H9 (cell line): ENCODE measurements around the gene OR10J1. TPM values are rescaled to one million over a fixed set of nuclear protein-coding genes. Genes with fewer than 3 reads are reported as not detected.

Source experiments
- DNase-seq: peaks from one replicate; pipeline ENCODE4 v3.0.0-alpha.2; 2017
- H2AFZ ChIP-seq: one replicate; pipeline ENCODE4 v1.6.1; 2013; ENCODE audit warnings: mild to moderate bottlenecking, low read length, control low read depth, moderate library complexity
- H2AK5ac ChIP-seq: 2 replicates; pipeline ENCODE4 v1.6.1; 2013; ENCODE audit warnings: low read length, control low read depth, mixed read lengths; ENCODE audit not compliant: insufficient read length
- H2BK120ac ChIP-seq: one replicate; pipeline ENCODE4 v1.6.1; 2013; ENCODE audit warnings: low read depth, mild to moderate bottlenecking, low read length, control low read depth, inconsistent platforms; ENCODE audit not compliant: poor library complexity, severe bottlenecking
- H2BK12ac ChIP-seq: 2 replicates; pipeline ENCODE4 v1.6.1; 2013; ENCODE audit warnings: low read length, control low read depth, mixed read lengths, low read depth; ENCODE audit not compliant: insufficient read length
- H2BK15ac ChIP-seq: 2 replicates; pipeline ENCODE4 v1.6.1; 2013; ENCODE audit warnings: low read depth, low read length, control low read depth
- H2BK20ac ChIP-seq: one replicate; pipeline ENCODE4 v1.6.1; 2013; ENCODE audit warnings: low read depth, mild to moderate bottlenecking, low read length, control low read depth, inconsistent platforms; ENCODE audit not compliant: poor library complexity, severe bottlenecking
- H2BK5ac ChIP-seq: 2 replicates; pipeline ENCODE4 v1.6.1; 2013; ENCODE audit warnings: low read length, control low read depth, mixed read lengths; ENCODE audit not compliant: insufficient read length
- H3K14ac ChIP-seq: 2 replicates; pipeline ENCODE4 v1.6.1; 2013; ENCODE audit warnings: low read length, control low read depth; ENCODE audit not compliant: insufficient read depth
- H3K18ac ChIP-seq: 2 replicates; pipeline ENCODE4 v1.6.1; 2013; ENCODE audit warnings: low read depth, mild to moderate bottlenecking, mixed read lengths, low read length, control low read depth; ENCODE audit not compliant: insufficient read length
- H3K23ac ChIP-seq: 2 replicates; pipeline ENCODE4 v1.6.1; 2013; ENCODE audit warnings: low read length, control low read depth, mixed read lengths, low read depth; ENCODE audit not compliant: insufficient read length
- H3K23me2 ChIP-seq: 2 replicates; pipeline ENCODE4 v1.6.1; 2013; ENCODE audit warnings: low read depth, mild to moderate bottlenecking, mixed read lengths, low read length, control low read depth; ENCODE audit not compliant: insufficient read length, poor library complexity, severe bottlenecking
- H3K27ac ChIP-seq: 2 replicates; pipeline ENCODE4 v1.5.1; 2013; ENCODE audit warnings: low read length, control low read depth, mixed read lengths, low read depth; ENCODE audit not compliant: insufficient read length
- H3K27me3 ChIP-seq: 2 replicates; pipeline ENCODE4 v1.6.1; 2013; ENCODE audit warnings: low read length, control low read depth, inconsistent platforms; ENCODE audit not compliant: insufficient read depth
- H3K4ac ChIP-seq: 2 replicates; pipeline ENCODE4 v1.6.1; 2013; ENCODE audit warnings: low read depth, mild to moderate bottlenecking, control low read depth, inconsistent platforms, low read length, moderate library complexity
- H3K4me1 ChIP-seq: 2 replicates; pipeline ENCODE4 v1.6.1; 2013; ENCODE audit warnings: low read length, control low read depth, inconsistent platforms; ENCODE audit not compliant: insufficient read depth
- H3K4me2 ChIP-seq: 2 replicates; pipeline ENCODE4 v1.6.1; 2013; ENCODE audit warnings: low read length, control low read depth, mixed read lengths; ENCODE audit not compliant: insufficient read length, insufficient read depth
- H3K56ac ChIP-seq: 2 replicates; pipeline ENCODE4 v1.6.1; 2013; ENCODE audit warnings: low read depth, mild to moderate bottlenecking, mixed read lengths, low read length, control low read depth; ENCODE audit not compliant: insufficient read length
- H3K79me1 ChIP-seq: 2 replicates; pipeline ENCODE4 v1.6.1; 2013; ENCODE audit warnings: low read depth, mild to moderate bottlenecking, moderate library complexity, low read length, control low read depth, inconsistent platforms; ENCODE audit not compliant: insufficient read depth, poor library complexity, severe bottlenecking
- H3K79me2 ChIP-seq: 2 replicates; pipeline ENCODE4 v1.6.1; 2013; ENCODE audit warnings: low read length, control low read depth, inconsistent platforms; ENCODE audit not compliant: insufficient read depth
- H3K9ac ChIP-seq: 2 replicates; pipeline ENCODE4 v1.6.1; 2013; ENCODE audit warnings: low read length, control low read depth, mixed read lengths; ENCODE audit not compliant: insufficient read length; ENCODE audit errors: extremely low read depth
- H3K9me3 ChIP-seq: one replicate; pipeline ENCODE4 v1.6.1; 2013; ENCODE audit warnings: low read depth, low read length, inconsistent platforms; ENCODE audit not compliant: control insufficient read depth
- H3T11ph ChIP-seq: one replicate; pipeline ENCODE4 v1.6.1; 2013; ENCODE audit warnings: mild to moderate bottlenecking, low read length, control low read depth, inconsistent platforms
- H4K20me1 ChIP-seq: one replicate; pipeline ENCODE4 v1.6.1; 2013; ENCODE audit not compliant: control insufficient read depth, insufficient read length, insufficient read depth
- H4K5ac ChIP-seq: 2 replicates; pipeline ENCODE4 v1.6.1; 2013; ENCODE audit warnings: low read depth, mild to moderate bottlenecking, mixed read lengths, low read length, control low read depth; ENCODE audit not compliant: insufficient read length
- H4K8ac ChIP-seq: replicated peaks from 2 replicates; pipeline ENCODE4 v1.6.1; 2013; ENCODE audit warnings: low read length, control low read depth, mixed read lengths, low read depth; ENCODE audit not compliant: insufficient read length
- H4K91ac ChIP-seq: 2 replicates; pipeline ENCODE4 v1.6.1; 2013; ENCODE audit warnings: low read depth, mild to moderate bottlenecking, moderate library complexity, mixed read lengths, low read length, control low read depth; ENCODE audit not compliant: insufficient read length
- H3K27ac Mint-ChIP-seq, 3 experiments: 2 replicates in 2 of 3; 3 replicates in 1 of 3; pipeline ENCODE4 v1.8.0; 2020 to 2021; ENCODE audit warnings: mixed read lengths in 3 of 3, mild to moderate bottlenecking in 1 of 3, moderate library complexity in 1 of 3
- H3K27me3 Mint-ChIP-seq: 2 replicates; pipeline ENCODE4 v1.8.0; 2021; ENCODE audit warnings: low read depth, mild to moderate bottlenecking, moderate library complexity, mixed read lengths
- H3K36me3 Mint-ChIP-seq, 3 experiments: 2 replicates in 2 of 3; 3 replicates in 1 of 3; pipeline ENCODE4 v1.8.0; 2020 to 2021; ENCODE audit warnings: low read depth in 3 of 3, mixed read lengths in 3 of 3; ENCODE audit not compliant: insufficient read depth in 1 of 3
- H3K4me1 Mint-ChIP-seq, 2 experiments: 2 replicates each; pipeline ENCODE4 v1.8.0; 2020; ENCODE audit warnings: mixed read lengths in 2 of 2
- H3K4me3 Mint-ChIP-seq, 2 experiments: 2 replicates in 1 of 2; 3 replicates in 1 of 2; pipeline ENCODE4 v1.8.0; 2020 to 2021; ENCODE audit warnings: mild to moderate bottlenecking in 2 of 2, mixed read lengths in 2 of 2, moderate library complexity in 1 of 2
- H3K9me3 Mint-ChIP-seq, 2 experiments: 2 replicates in 1 of 2; 3 replicates in 1 of 2; pipeline ENCODE4 v1.8.0; 2020; ENCODE audit warnings: mild to moderate bottlenecking in 2 of 2, mixed read lengths in 2 of 2, moderate library complexity in 1 of 2
- CTCF ChIP-seq: fragments of 200-600 bp; sonication (generic); conservative IDR thresholded peaks from 3 replicates; pipeline ENCODE4 v1.8.0; 2021; ENCODE audit warnings: antibody characterized with exemption, mild to moderate bottlenecking
- WGBS: extraction: QIAGEN DNeasy Blood & Tissue Kit; methylation state at CpG from one replicate; pipeline ENCODE4 v1.1.7; 2013; ENCODE audit warnings: missing lambda C conversion rate, low lambda C conversion rate, mixed read lengths; ENCODE audit not compliant: insufficient read length; ENCODE audit errors: extremely low coverage; 5-methylcytosine and 5-hydroxymethylcytosine counted together
- total RNA-seq: library from RNA; stranded (reverse); gene quantifications from 2 replicates; pipeline ENCODE4 v1.2.1, GENCODE V29; 2021

OR10J1 gene
- total RNA-seq, 1 experiment from 2014 or later: not detected

GRCh38 chr1:159459551-159459950 lies 20.0 kb downstream of the OR10J1 start:
- H4K5ac ChIP-seq: no peak overlapping the region
- H3K56ac ChIP-seq: no peak overlapping the region
- H3K18ac ChIP-seq: no peak overlapping the region
- no peaks in the 10 kb centered on the region for H3K4me1 Mint-ChIP-seq
- H3K79me2 ChIP-seq: no peaks in the 10 kb centered on the region
- no peak overlapping the region for H4K91ac ChIP-seq
- H3K27me3 ChIP-seq: no peaks in the 10 kb centered on the region
- no peak overlapping the region for H3K4me2 ChIP-seq
- H3K9ac ChIP-seq: no peak overlapping the region
- no CpG with 5 or more reads among the region's 2 CpGs for WGBS
- no peak overlapping the region for H2AK5ac ChIP-seq
- H3K27me3 Mint-ChIP-seq: no peaks in the 10 kb centered on the region
- H2BK5ac ChIP-seq: no peak overlapping the region
- H3K23me2 ChIP-seq: no peaks in the 10 kb centered on the region
- H3K36me3 Mint-ChIP-seq: peaks cover 0 to 12% (median 5%) of the 10 kb centered on the region in 3 experiments; a peak in 4 of 7 replicates
- DNase-seq: no peak
- H3K27ac ChIP-seq: no peak overlapping the region
- peaks cover 18 to 53% of the 10 kb centered on the region in 2 experiments for H3K9me3 Mint-ChIP-seq
- no peak overlapping the region for H3K27ac Mint-ChIP-seq
- H3K79me1 ChIP-seq: no peaks in the 10 kb centered on the region
- no peak for TF ChIP-seq CTCF
- no peak overlapping the region for H3K23ac ChIP-seq
- no peak overlapping the region for H4K8ac ChIP-seq
- H2AFZ ChIP-seq: no peak overlapping the region
- no peak overlapping the region for H3K14ac ChIP-seq
- no peak overlapping the region for H2BK120ac ChIP-seq
- H3K4ac ChIP-seq: no peak overlapping the region
- H2BK15ac ChIP-seq: no peak overlapping the region
- H3K4me1 ChIP-seq: no peaks in the 10 kb centered on the region
- no peak overlapping the region for H2BK20ac ChIP-seq
- H2BK12ac ChIP-seq: no peak overlapping the region
- no peak overlapping the region for H3K4me3 Mint-ChIP-seq
- no peaks in the 10 kb centered on the region for H4K20me1 ChIP-seq
- no peak overlapping the region for H3T11ph ChIP-seq
- peaks cover 4% of the 10 kb centered on the region for H3K9me3 ChIP-seq
